ENCODE results near the gene TRIM8.

The TRIM8 gene

DNA sequence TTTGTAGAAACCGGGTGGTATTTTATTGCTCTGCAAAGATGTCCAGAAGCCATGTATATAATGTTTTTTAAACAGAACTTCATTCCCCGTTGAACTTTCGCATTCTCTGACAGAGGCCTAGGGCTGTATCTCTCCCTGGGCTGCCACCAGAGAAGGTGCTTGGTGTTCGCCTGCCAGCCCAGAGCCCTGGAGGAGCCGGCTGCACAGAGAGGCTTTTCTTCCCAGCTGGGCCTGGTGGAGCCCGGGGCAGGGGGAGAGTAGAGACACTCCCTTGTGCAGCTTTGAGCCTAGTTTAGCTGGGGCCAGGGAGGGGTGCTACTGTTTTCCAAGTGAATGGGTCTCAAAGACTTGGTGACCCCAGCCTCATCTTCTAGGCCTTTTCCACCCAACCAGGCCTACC, 13.6 kb upstream of the TRIM8 start:
- H3F3A ChIP-seq (ENCODE audit: control insufficient read depth, insufficient read depth): peaks cover 2% of the 10 kb centered on the region; the same call in 1 of the 2 replicates
- H3K27ac ChIP-seq (ENCODE audit: low read depth, low read length): no peak overlapping the region
- TF ChIP-seq, protein P1, sequence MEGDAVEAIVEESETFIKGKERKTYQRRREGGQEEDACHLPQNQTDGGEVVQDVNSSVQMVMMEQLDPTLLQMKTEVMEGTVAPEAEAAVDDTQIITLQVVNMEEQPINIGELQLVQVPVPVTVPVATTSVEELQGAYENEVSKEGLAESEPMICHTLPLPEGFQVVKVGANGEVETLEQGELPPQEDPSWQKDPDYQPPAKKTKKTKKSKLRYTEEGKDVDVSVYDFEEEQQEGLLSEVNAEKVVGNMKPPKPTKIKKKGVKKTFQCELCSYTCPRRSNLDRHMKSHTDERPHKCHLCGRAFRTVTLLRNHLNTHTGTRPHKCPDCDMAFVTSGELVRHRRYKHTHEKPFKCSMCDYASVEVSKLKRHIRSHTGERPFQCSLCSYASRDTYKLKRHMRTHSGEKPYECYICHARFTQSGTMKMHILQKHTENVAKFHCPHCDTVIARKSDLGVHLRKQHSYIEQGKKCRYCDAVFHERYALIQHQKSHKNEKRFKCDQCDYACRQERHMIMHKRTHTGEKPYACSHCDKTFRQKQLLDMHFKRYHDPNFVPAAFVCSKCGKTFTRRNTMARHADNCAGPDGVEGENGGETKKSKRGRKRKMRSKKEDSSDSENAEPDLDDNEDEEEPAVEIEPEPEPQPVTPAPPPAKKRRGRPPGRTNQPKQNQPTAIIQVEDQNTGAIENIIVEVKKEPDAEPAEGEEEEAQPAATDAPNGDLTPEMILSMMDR (IDR thresholded peaks at IDR 0.05; ENCODE audit: low read depth, low read length, poor library complexity, severe bottlenecking): no peak
- TF ChIP-seq EZH2phosphoT487 (IDR thresholded peaks at IDR 0.05; ENCODE audit: borderline replicate concordance, low read length): no peak
- no peaks in the 10 kb centered on the region; the same call in 1 of the 2 replicates for H4K20me1 ChIP-seq (ENCODE audit: control insufficient read depth, insufficient read depth, low read depth, low read length)
- H3K4me1 ChIP-seq (ENCODE audit: control insufficient read depth, low read length): peaks cover 21% of the 10 kb centered on the region
- H3K27me3 ChIP-seq (ENCODE audit: control insufficient read depth, low read length): no peaks in the 10 kb centered on the region
- no peaks in the 10 kb centered on the region for H3K79me2 ChIP-seq (ENCODE audit: control insufficient read depth, low read length)
- H3K9me3 ChIP-seq (ENCODE audit: control insufficient read depth, insufficient read depth, low read length): no peaks in the 10 kb centered on the region
- no peaks in the 10 kb centered on the region for H3K9me2 ChIP-seq (replicated peaks; ENCODE audit: control insufficient read depth, low read length)
- H3K4me2 ChIP-seq (ENCODE audit: low read length): no peak overlapping the region
- no peaks in the 10 kb centered on the region for H3K36me3 ChIP-seq (ENCODE audit: control insufficient read depth, low read length)
- no peak overlapping the region for H3K4me3 ChIP-seq (ENCODE audit: low read length)

DNA sequence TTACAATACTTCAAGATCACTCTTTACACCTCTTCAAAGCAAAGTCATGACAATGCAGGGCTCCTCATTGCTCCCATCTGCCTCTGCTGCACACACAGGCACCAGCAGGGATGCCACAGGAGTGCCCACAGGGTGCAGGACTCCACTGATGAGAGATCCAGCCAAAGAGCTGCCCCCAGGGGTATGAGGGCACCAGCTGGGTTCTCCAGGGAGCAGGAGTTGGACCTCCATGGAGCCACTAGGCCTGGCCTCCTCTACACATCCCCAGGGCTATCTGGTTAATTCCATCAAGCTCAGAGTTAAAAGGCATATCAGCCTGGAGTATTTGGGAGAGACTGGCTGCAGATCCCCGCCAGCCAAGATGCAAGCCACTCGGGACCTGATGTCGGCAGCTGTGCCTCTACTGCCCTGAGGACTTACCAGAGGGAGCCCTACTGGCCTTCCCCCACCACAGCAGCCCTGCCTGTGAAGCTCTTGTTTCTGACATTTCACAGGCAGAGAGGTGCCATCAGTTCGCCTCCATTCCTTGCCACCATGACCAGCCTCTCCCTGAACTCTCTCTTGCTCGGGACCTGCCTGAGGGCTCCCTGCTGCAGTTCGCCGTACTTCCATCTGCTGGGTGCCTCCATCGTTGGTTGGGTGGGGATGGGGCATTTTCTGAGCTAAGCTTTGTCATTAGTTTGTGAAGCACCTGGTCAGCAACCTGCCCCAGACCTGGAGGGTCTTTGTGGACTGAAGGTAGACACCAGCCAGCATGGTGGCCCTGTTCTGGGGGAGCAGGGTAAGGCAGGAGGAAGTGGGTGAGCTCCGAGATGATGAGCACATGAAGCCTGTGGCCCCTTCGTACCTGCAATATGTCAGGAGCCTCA, 12.5 kb upstream of the TRIM8 start:
- Histone ChIP-seq H3K36me3 (ENCODE audit: control insufficient read depth, low read length) (no peaks in the 10 kb centered on the region), H3K4me3 (ENCODE audit: low read length) (no peak overlapping the region), H3F3A (ENCODE audit: control insufficient read depth, insufficient read depth) (peaks cover 3% of the 10 kb centered on the region; the same call in 1 of the 2 replicates), H3K27ac (ENCODE audit: low read depth, low read length) (no peak overlapping the region), H3K4me2 (ENCODE audit: low read length) (no peak overlapping the region), H4K20me1 (ENCODE audit: control insufficient read depth, insufficient read depth, low read depth, low read length) (no peaks in the 10 kb centered on the region), H3K4me1 (ENCODE audit: control insufficient read depth, low read length) (peaks cover 26% of the 10 kb centered on the region), H3K79me2 (ENCODE audit: control insufficient read depth, low read length) (no peaks in the 10 kb centered on the region), H3K9me3 (ENCODE audit: control insufficient read depth, insufficient read depth, low read length) (no peaks in the 10 kb centered on the region), H3K27me3 (ENCODE audit: control insufficient read depth, low read length) (no peaks in the 10 kb centered on the region), H3K9me2 (replicated peaks; ENCODE audit: control insufficient read depth, low read length) (no peaks in the 10 kb centered on the region)
- no peak for TF ChIP-seq EZH2phosphoT487 (IDR thresholded peaks at IDR 0.05; ENCODE audit: borderline replicate concordance, low read length)
- TF ChIP-seq, protein P1 (IDR thresholded peaks at IDR 0.05; ENCODE audit: low read depth, low read length, poor library complexity, severe bottlenecking): no peak

- Histone ChIP-seq H3K4me1 (ENCODE audit: control insufficient read depth, low read length) (peaks cover 26% of the 10 kb centered on the region), H3K4me2 (ENCODE audit: low read length) (no peak overlapping the region), H3F3A (ENCODE audit: control insufficient read depth, insufficient read depth) (peaks cover 3% of the 10 kb centered on the region; the same call in 1 of the 2 replicates), H3K36me3 (ENCODE audit: control insufficient read depth, low read length) (no peaks in the 10 kb centered on the region), H3K9me2 (replicated peaks; ENCODE audit: control insufficient read depth, low read length) (no peaks in the 10 kb centered on the region), H3K27ac (ENCODE audit: low read depth, low read length) (no peak overlapping the region), H3K27me3 (ENCODE audit: control insufficient read depth, low read length) (no peaks in the 10 kb centered on the region), H4K20me1 (ENCODE audit: control insufficient read depth, insufficient read depth, low read depth, low read length) (no peaks in the 10 kb centered on the region), H3K9me3 (ENCODE audit: control insufficient read depth, insufficient read depth, low read length) (no peaks in the 10 kb centered on the region), H3K4me3 (ENCODE audit: low read length) (no peak overlapping the region), H3K79me2 (ENCODE audit: control insufficient read depth, low read length) (no peaks in the 10 kb centered on the region)
- TF ChIP-seq EZH2phosphoT487 (IDR thresholded peaks at IDR 0.05; ENCODE audit: borderline replicate concordance, low read length): no peak
- TF ChIP-seq, protein P1 (IDR thresholded peaks at IDR 0.05; ENCODE audit: low read depth, low read length, poor library complexity, severe bottlenecking): no peak
Observed at GRCh38 chr10:102632394-102633111, 11.7 kb upstream of the TRIM8 start.
